ENCODE data around the gene U2AF2. TPM values are rescaled to one million over a fixed set of nuclear protein-coding genes. Genes with fewer than 3 reads are reported as not detected.

The U2AF2 gene
- total and polyA plus RNA-seq, 4 donors, result 109 to 181 (median 132) TPM

GRCh38 chr19:55711719-55712118 is 56.9 kb downstream of the U2AF2 start:
- Histone ChIP-seq H3K36me3 (ENCODE audit: control insufficient read depth in 4 of 4, insufficient read depth in 4 of 4, low read length in 4 of 4) (no peaks in the 10 kb centered on the region), H3K9ac (ENCODE audit: insufficient read depth in 1 of 2, low read length in 2 of 2) (no peak overlapping the region), H3K9me3 (ENCODE audit: control insufficient read depth in 4 of 4, insufficient read depth in 3 of 4, low read length in 3 of 4) (peaks cover 0 to 1% (median 0%) of the 10 kb centered on the region in 4 donors), H3K4me1 (ENCODE audit: control insufficient read depth in 5 of 5, insufficient read depth in 5 of 5, low read length in 5 of 5) (no peaks in the 10 kb centered on the region), H3K27ac (ENCODE audit: low read depth in 1 of 2, low read length in 1 of 2) (no peak overlapping the region), H3K27me3 (ENCODE audit: control insufficient read depth in 3 of 3, insufficient read depth in 3 of 3, low read length in 2 of 3) (no peaks in the 10 kb centered on the region), H3K4me3 (no peak overlapping the region)
- no peak for TF ChIP-seq CTCF (IDR thresholded peaks at IDR 0.05; ENCODE audit: control extremely low read depth, extremely low read depth)
- DNase-seq (no peak), ATAC-seq (ENCODE audit: insufficient read depth, low FRiP score) (no peak)
- 74 to 81% methylated on average over 18 of the region's 18 CpGs for WGBS, 2 donors

GRCh38 chr19:55712804-55713631 is 58.2 kb downstream of the U2AF2 start:
- Histone ChIP-seq H3K4me3 (no peak overlapping the region), H3K9ac (ENCODE audit: insufficient read depth in 1 of 2, low read length in 2 of 2) (no peak overlapping the region), H3K36me3 (ENCODE audit: control insufficient read depth in 4 of 4, insufficient read depth in 4 of 4, low read length in 4 of 4) (no peaks in the 10 kb centered on the region), H3K9me3 (ENCODE audit: control insufficient read depth in 4 of 4, insufficient read depth in 3 of 4, low read length in 3 of 4) (no peaks in the 10 kb centered on the region), H3K4me1 (ENCODE audit: control insufficient read depth in 5 of 5, insufficient read depth in 5 of 5, low read length in 5 of 5) (no peaks in the 10 kb centered on the region), H3K27ac (ENCODE audit: low read depth in 1 of 2, low read length in 1 of 2) (no peak overlapping the region), H3K27me3 (ENCODE audit: control insufficient read depth in 3 of 3, insufficient read depth in 3 of 3, low read length in 2 of 3) (no peaks in the 10 kb centered on the region)
- no peak for ATAC-seq (ENCODE audit: insufficient read depth, low FRiP score)
- TF ChIP-seq CTCF (IDR thresholded peaks at IDR 0.05; ENCODE audit: control extremely low read depth, extremely low read depth), result no peak
- WGBS, 2 donors, result 62 to 85% methylated on average over 2 of the region's 3 CpGs
- no peak for DNase-seq

- no peak for TF ChIP-seq CTCF (IDR thresholded peaks at IDR 0.05; ENCODE audit: control extremely low read depth, extremely low read depth)
- Histone ChIP-seq H3K27me3 (ENCODE audit: control insufficient read depth in 3 of 3, insufficient read depth in 3 of 3, low read length in 2 of 3) (peaks cover 0 to 7% (median 0%) of the 10 kb centered on the region in 3 donors), H3K4me1 (ENCODE audit: control insufficient read depth in 5 of 5, insufficient read depth in 5 of 5, low read length in 5 of 5) (no peaks in the 10 kb centered on the region), H3K4me3 (no peak overlapping the region), H3K27ac (ENCODE audit: low read depth in 1 of 2, low read length in 1 of 2) (no peak overlapping the region), H3K36me3 (ENCODE audit: control insufficient read depth in 4 of 4, insufficient read depth in 4 of 4, low read length in 4 of 4) (no peaks in the 10 kb centered on the region), H3K9me3 (ENCODE audit: control insufficient read depth in 4 of 4, insufficient read depth in 3 of 4, low read length in 3 of 4) (peaks cover 0 to 6% (median 1%) of the 10 kb centered on the region in 4 donors), H3K9ac (ENCODE audit: insufficient read depth in 1 of 2, low read length in 2 of 2) (no peak overlapping the region)
- ATAC-seq (ENCODE audit: insufficient read depth, low FRiP score) (no peak), DNase-seq (no peak)
- 85 to 92% methylated on average over 15 of the region's 15 CpGs for WGBS, 2 donors
Observed at GRCh38 chr19:55716531-55716930, 61.7 kb downstream of the U2AF2 start.
